Raji (cell line): ENCODE data around the gene MVB12B.

Source experiments
- POLR2A ChIP-seq: IDR thresholded peaks from 2 replicates; pipeline ENCODE4 v1.6.1; 2011; ENCODE audit warnings: low read depth, low read length, control low read depth; ENCODE audit not compliant: insufficient read depth

Gene MVB12B

DNA sequence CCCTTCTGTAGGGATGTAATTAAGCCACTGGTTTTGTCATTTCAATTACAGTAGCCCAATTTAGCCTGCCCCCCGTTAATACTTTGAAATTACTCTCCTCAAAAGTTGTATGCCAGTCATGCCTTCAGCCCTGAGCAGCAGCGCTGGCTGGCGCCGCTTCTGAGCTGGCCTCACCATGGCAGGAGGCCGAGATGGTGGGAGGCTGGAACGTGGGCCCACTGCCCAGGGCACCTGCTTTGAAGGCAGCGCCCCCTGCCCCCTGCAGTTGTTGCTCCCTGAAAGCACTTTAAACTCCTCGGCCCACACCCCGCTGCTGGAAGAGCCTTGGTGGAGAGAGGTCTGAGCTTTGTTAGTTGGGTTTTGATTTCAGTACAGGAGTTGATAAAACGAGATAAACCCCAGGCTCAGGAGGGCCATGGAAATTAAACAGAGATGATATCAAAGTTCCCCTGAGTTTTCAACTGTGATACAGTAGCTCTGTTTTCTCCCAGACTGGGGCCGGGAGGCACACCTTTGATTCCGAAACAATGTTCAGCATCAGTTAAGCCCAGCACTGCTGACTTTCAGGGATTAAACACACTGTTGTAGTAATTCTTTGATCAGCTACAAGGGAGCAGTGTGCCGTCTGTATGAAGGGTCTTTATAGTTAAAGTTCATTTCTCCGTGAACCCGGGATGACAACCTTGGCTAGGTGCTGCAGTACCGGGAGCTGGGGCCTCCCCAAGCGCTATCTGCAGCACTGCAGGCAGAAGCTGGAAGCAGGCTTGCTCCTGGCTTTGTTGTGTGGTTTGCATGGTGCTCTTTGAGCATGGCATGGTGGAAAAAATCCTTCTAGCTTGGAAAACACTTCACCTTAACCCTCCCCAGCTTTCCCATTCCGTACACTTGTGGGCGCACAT, 9.5 kb downstream of the MVB12B start:
- no peak for TF ChIP-seq POLR2A

DNA sequence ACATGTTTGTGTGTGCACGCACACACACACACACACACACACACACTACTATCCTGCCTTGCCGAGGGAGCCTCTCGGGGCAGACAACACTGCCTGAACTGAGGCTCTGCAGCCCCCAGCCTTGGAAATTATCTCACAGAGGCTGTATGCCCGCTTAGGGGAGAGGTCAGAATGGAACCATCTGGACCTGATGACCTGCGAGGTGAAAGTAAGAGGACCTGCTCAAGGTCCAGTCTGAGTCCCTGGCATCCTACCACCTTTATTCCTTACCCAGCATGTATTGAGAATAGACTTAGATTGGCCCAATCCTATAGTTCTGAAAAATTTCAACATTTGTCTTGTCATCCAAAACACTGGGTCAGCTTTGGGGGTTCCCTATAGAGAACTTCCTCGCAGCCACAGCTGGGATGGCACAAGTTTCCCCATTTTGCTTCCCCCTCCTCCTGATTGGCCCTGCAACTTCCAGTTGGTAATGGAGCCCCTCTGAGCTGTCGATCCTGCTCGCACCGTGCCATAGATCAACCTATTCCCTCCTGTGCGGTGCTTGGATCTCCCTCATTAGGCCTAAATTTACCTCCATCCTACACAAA, 10.2 kb downstream of the MVB12B start:
- TF ChIP-seq POLR2A, result no peak

DNA sequence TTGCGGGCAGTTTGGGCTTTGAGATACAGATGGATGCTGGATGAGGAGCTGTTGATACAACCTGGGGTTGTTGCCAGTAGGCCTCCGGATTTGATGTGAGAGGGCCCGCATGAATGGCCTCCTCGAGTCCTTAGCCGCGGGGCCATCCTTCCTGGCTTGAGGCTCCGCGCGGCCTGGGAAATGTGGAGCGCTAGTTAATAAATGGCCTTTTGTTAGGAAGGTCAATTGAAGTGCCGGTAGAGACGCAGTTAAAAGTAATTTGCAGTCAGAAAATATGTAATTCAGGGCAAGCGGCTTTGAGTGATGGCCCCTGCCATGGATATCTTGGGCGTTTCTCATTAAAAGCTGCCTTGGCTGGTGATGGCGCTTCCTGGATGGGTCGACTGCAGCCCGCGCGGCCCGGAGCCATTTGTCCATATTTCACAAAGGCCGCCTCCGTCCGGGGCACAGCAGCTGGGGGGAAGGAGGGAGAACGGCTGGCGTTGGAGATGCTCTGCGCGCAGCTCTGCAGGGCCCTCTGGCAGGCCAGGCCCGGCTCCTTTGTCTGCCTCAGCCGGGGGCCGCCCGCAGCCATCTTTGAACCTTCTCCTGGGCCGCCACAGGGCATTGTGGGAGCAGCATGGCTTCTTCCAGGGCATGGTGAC, 11.2 kb downstream of the MVB12B start:
- no peak for TF ChIP-seq POLR2A

DNA sequence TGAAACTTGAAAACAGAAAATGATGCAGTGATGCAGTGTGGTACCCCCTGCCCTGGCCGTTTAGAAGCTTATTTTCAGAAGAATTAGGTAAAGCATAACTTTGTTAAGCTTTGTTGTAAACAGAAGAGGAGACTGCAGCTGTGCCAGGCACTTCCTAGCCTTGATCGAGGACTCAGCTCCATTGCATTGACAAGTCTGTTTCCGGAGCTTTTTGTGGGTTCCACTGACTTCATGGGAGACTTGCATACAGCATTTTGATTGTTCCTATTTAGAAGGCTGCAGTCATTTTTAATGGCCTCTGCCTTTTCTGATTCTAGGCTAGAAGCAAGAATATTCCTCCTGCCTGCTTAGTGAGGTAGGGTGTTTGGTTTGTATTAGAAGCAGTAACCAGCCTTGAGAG, 12.3 kb downstream of the MVB12B start:
- no peak for TF ChIP-seq POLR2A

DNA sequence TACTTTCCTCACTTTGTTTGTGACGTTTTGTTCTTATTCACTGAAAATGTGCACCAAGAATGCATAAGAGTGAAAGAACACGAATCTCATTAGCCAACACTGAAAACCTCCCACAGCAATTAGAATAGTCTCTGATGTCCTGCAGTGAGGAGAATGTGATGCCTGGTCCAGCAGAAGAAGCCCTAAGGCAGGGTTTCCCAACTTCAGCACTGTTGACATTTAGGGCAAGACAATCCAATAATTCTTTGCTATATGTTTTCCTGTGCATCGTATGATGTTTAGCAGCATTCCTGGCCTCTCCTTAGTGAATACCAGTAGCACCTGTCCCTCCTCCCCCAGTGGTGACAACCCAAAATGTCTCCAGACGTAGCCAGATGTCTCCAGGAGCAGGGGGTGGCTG, 14.8 kb downstream of the MVB12B start:
- no peak for TF ChIP-seq POLR2A

DNA sequence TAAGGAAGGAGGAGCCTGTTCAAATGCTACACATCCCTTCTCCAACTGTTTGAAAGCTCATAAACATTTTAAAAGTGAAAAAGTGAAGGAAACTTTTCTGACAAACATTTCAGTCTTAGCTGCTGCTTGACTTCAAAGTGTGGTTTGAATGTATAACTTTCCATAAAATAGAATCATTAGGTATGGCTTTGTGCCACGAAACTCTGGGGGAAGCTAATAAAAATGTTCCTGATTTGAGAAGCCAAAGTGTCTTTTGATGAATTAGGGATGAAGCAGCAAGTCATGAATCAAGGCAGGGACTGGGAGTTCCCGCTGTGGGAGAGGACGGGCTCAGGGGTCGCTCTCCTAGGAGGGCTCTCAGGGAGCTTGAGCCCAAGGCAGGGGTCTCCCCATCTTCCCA, 15.3 kb downstream of the MVB12B start:
- no peak for TF ChIP-seq POLR2A

DNA sequence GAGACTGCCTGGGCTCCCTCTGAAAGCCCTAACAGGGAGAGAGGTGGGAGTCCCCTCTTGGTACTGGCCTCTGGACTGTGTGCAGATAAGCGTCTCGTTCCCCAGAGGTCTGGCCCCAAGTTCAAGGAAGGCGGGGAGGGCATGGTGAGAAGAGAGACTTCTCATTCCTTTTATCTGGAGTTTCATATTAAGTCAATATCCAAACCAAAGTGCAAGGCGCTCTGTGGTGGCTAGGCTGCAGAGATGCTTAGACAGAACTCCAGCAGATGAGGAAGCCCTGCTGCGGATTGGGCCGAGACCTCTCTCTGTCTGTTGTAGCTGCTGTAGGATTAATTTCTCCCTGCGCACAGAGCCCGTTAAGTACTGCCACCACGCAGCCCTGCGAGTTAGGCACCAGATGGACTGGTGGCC, 16.0 kb downstream of the MVB12B start:
- TF ChIP-seq POLR2A, result no peak

DNA sequence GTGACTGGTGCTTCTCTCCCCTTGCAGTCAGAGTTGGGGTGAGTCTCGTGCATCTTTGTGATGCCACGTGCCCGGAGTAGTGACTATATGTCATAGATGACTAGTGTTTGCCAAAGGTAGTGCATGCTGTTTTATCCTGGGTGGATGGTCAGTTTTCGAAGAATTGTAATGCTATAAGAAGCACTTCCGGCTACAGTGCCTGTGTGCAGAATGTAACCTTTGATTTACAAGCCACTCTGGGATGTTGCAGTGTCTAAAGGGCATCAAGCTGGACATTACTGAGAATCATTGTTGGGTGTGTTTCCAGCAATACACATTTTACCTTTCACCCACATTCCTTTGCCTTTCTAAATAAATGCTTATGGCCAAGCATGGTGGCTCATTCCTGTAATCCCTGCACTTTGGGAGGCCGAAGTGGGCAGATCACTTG, 16.7 kb downstream of the MVB12B start:
- TF ChIP-seq POLR2A, result no peak

DNA sequence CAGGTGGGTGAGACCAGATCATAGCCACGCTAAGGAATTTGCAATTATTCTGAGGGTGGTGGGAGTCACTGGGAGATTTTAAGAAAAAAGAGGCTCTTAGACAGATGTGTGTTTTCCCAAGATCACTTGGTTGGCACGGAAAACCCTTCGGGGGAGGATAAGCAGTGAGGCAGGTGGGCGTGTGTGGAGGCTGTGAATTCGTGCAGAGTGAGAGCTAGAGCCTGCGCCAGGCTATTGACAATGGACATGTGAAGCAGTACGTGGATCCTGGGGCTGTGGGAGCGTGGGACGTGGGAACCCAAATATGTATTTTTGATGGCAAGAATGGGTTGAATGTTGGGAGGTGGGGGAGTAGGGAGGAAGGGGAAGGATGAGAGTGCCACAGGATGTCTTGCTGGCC, 19.4 kb downstream of the MVB12B start:
- TF ChIP-seq POLR2A, result no peak

DNA sequence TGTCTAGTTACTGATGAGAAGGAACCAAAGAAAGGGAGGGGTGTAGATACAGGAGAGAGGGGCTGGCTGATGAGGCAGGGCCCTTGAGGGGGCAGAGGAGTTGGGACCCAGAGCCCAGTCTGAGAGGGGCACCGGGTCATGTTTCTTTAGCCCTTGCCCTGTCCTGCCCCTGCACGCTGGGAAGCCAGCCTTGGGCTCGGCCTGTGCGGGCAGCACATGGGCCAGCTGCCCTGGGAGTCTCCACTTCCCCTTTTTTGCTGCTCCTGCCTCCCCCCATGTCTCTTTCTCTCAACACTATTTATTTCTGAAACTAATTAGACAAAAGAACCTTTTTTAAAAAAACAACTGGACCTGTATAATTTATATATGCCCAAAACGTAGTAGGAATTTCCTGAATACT, 20.5 kb downstream of the MVB12B start:
- no peak for TF ChIP-seq POLR2A

DNA sequence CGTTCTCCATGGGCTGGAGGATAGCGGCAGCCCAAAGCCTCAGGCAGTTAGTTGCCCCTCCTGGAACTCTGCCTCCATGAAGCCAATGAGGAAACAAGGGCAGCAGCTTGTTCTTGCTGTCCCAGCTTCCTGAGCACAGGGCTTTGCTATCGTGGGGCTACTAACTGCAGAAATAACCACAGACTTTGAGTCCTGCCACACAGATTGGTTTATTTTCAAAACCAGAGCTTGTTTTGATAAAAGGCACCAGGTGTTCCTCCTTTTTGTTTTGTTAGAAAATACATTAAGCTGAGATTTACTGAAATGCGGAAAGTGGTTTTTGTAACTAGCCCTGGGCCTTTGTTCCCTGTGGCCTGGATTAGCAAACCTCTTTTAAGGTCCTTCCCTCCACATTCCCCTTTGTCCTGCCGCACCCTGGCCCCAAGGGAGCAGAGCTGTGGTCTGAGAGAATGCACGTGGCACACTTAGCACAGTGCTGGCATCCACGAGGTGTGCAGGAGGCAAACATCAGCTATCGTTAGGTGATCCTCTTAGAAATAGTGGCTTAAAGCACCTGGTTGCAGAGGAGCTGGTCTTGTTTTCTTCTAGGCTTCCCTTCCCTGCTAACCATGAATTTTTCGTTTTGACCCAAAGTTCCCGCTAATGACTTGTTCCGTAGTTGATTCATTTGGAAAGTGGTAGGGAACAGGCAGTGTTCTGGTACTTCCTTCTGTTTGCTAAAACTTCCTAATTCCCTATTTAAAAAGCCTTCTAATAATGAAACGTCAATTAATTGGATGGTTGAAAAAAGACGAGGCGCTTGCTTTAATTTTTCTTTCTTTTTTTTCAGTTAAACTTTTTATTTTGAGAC, 21.5 kb downstream of the MVB12B start:
- no peak for TF ChIP-seq POLR2A

DNA sequence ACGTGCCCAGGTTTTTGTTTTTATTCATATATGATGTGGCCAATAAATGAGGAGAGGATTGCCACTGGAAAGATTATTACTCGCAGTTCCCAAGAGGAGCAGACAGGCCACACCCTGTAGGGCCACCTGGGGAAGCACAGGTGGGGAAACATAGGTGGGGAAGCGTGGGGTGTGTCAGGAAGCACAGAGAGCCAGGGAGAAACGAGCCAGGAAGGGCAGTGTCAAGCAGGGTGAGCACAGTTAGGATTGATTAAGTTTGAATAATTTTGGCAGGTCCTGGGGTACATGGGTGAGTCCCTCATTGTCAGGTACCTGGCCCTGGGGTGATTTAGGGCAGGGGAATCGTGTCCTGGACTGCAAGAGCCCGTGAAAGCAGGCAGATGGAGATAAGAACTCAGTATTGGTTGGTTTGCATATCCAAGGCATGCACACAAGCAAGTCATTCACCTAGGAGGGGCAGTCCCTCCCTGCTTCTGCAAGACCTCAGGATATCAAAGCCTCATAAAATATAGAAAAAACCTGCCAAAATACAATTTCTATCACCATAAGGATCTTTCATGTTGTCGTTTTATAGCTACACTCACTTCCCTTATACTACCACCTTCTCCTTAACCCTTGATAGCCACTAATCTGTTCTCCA, 22.4 kb downstream of the MVB12B start:
- TF ChIP-seq POLR2A, result no peak

DNA sequence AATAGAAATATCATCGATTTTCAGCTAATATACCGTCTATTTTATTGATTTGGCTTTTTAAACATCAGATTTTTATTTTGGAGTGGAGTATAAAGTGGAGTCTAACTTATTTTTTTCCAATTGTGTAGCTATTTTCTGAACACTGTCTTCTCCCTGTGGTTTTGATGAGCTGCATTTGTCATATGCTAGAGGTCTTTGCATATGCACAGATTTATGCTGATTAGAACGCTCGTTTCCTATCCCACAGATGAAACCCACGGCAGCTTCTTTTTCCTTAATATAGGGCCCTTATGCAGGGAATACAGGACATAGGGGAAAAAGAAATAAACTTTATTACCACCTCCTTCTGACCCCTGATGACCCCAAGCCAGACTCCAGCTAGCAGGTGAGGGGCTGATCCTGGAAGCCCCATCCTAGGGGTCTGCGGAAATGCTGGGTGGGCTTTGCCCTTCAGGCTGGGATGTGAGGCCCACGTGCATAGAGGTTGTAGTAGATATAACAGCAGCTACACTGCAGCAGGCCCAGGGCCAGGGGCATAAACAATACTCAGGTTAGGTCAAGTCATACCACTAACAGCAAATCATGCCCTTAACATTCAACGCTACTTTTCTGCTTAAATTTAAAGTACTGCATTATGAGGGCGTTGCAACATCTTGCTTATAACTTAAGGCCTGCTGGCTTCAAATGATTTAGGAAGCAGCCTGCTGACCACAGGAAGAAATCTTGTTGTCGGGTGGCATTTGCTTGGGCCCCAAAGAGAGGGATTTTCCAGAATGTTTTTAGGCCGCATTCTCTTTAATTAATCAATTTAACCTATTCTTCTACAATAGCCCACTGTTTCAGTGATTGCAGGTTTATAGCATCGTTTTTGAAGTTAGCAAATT, 28.5 kb downstream of the MVB12B start:
- TF ChIP-seq POLR2A, result no peak

DNA sequence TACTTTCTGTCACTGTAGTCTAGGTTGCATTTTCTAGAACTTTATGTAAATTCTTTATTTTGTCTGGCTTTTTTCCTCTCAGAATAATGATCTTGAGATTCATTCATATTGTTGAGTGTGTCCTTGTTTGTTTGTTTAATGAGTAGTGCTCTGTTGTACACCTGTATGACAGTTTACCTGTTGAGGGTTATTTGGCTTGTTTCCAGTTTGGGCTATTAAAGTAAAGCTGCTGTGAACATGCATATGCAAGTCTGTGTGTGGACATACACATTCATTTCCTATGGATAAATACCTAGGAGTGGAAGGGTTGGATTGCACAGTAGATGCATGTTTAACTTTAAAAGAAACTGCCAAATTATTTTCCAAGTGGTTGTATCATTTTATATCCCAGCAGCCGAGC, 30.4 kb downstream of the MVB12B start:
- no peak for TF ChIP-seq POLR2A

DNA sequence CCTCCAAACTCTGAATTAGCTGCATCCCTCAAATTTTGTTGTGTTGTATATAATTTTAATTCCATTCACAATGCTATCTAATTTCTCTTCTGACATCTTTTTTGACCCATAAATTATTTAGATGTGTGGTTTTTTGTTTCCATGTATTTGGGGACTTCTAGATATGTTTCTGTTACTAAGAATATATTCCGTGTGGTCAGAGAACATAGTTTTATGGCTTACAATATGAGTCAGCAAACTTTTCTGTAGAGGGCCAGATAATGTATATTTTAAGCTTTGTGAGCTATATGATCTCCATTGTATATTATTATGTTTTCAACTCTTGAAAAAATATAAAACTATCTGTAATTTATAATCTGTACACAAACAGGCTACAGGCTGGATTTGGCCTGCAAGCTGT, 33.4 kb downstream of the MVB12B start:
- no peak for TF ChIP-seq POLR2A
